HCT116 (cell line): Measurements from ENCODE around the gene MOK. TPM values are rescaled to one million over a fixed set of nuclear protein-coding genes. Genes with fewer than 3 reads are reported as not detected.

ENCODE experiments used
- ATAC-seq: fragments of 200-7000 bp; cut with Tn5 transposase; 2 replicates; pipeline ENCODE4 v1.9.1; 2020; ENCODE audit warnings: mild to moderate bottlenecking, moderate library complexity
- BruUV-seq: library from RNA; stranded (reverse); fragments of 400-500 nt; replicated peaks from 2 replicates; lab custom pipeline; 2021; lab: Mats Ljungman, UMichigan
- CTCF ChIA-PET: fragments of 300-600 bp; sonication (Branson Sonifier 250); formaldehyde crosslinking; loops from one replicate; lab custom pipeline; 2021; ENCODE audit warnings: antibody characterized with exemption; lab: Charles Lee
- POLR2A ChIA-PET: fragments of 300-600, 350-600 bp; sonication (Branson Sonifier 250); formaldehyde crosslinking; loops from one replicate; lab custom pipeline; 2021; ENCODE audit warnings: antibody characterized with exemption; lab: Charles Lee
- RAD21 ChIA-PET, 2 experiments: fragments of 300-600 bp; sonication (Branson Sonifier 250); formaldehyde crosslinking; loops; one replicate each; lab custom pipeline; 2023; ENCODE audit warnings: low total read pairs in 2 of 2; ENCODE audit not compliant: uncharacterized antibody in 2 of 2, unreplicated experiment in 2 of 2, low non-redundant PET in 1 of 2; lab: Charles Lee
- DNase-seq: peaks from one replicate; pipeline ENCODE4 v3.0.0-alpha.2; 2010; ENCODE audit warnings: low read depth, low spot score
- H2AFZ ChIP-seq: fragments of 200-600 bp; shearing (Covaris generic), sonication (generic); 2 replicates; pipeline ENCODE4 v1.6.1; 2017; ENCODE audit warnings: low read depth, mixed run types, mixed read lengths, antibody characterized with exemption, low read length; ENCODE audit not compliant: poor library complexity, severe bottlenecking
- H3K27ac ChIP-seq: 2 replicates; pipeline ENCODE4 v1.5.1; 2012; ENCODE audit warnings: low read depth, low read length
- H3K27me3 ChIP-seq: fragments of 200-600 bp; sonication (generic); 2 replicates; pipeline ENCODE4 v1.6.1; 2016; ENCODE audit warnings: mixed run types, low read length, mixed read lengths; ENCODE audit not compliant: insufficient read depth
- H3K36me3 ChIP-seq, 2 experiments: fragments of 200-500 bp in 1 of 2; fragments of 200-600 bp in 1 of 2; sonication (Bioruptor generic) in 1 of 2; sonication (generic) in 1 of 2; 2 replicates each; pipeline versions ENCODE4 v1.5.1 to v1.6.1; 2014 to 2016; ENCODE audit warnings: low read length in 2 of 2, inconsistent platforms in 1 of 2, mixed read lengths in 1 of 2, mixed run types in 1 of 2; ENCODE audit not compliant: insufficient read depth in 2 of 2, control insufficient read depth in 1 of 2
- H3K4me1 ChIP-seq, 2 experiments: fragments of 200-600 bp in 1 of 2; sonication (generic) in 1 of 2; 2 replicates each; pipeline versions ENCODE4 v1.5.1 to v1.6.1; 2012 to 2017; ENCODE audit warnings: low read length in 2 of 2, inconsistent platforms in 1 of 2, mild to moderate bottlenecking in 1 of 2, mixed read lengths in 1 of 2, mixed run types in 1 of 2, moderate library complexity in 1 of 2; ENCODE audit not compliant: insufficient read depth in 2 of 2, control insufficient read depth in 1 of 2
- H3K4me2 ChIP-seq: fragments of 200-600 bp; sonication (generic); 2 replicates; pipeline ENCODE4 v1.6.1; 2017; ENCODE audit warnings: mixed run types, low read length, mixed read lengths
- H3K4me3 ChIP-seq, 2 experiments: fragments of 200-600 bp in 1 of 2; sonication (generic) in 1 of 2; replicated peaks in 1 of 2; 2 replicates each; pipeline ENCODE4 v1.5.1; 2011 to 2016; ENCODE audit warnings: low read length in 2 of 2, control low read depth in 1 of 2, low read depth in 1 of 2, mild to moderate bottlenecking in 1 of 2, mixed read lengths in 1 of 2, mixed run types in 1 of 2
- H3K79me2 ChIP-seq: fragments of 200-600 bp; sonication (generic); 2 replicates; pipeline ENCODE4 v1.6.1; 2017; ENCODE audit warnings: mild to moderate bottlenecking, mixed run types, low read length, moderate library complexity, mixed read lengths; ENCODE audit not compliant: insufficient read depth
- H3K9ac ChIP-seq: fragments of 200-600 bp; sonication (generic); 2 replicates; pipeline ENCODE4 v1.6.1; 2016; ENCODE audit warnings: low read length, mixed read lengths
- H3K9me2 ChIP-seq: fragments of 200-600 bp; sonication (generic), shearing (Covaris generic); 2 replicates; pipeline ENCODE4 v1.6.1; 2017; ENCODE audit warnings: mixed run types, mild to moderate bottlenecking, moderate library complexity; ENCODE audit not compliant: insufficient read depth
- H3K9me3 ChIP-seq, 2 experiments: fragments of 200-500 bp in 1 of 2; fragments of 200-600 bp in 1 of 2; sonication (Bioruptor generic) in 1 of 2; sonication (generic) in 1 of 2; 2 replicates each; pipeline ENCODE4 v1.6.1; 2014 to 2017; ENCODE audit warnings: low read length in 2 of 2, mixed read lengths in 2 of 2, inconsistent platforms in 1 of 2, low read depth in 1 of 2, mild to moderate bottlenecking in 1 of 2, mixed run types in 1 of 2, moderate library complexity in 1 of 2; ENCODE audit not compliant: control insufficient read depth in 1 of 2, insufficient read depth in 1 of 2
- H4K20me1 ChIP-seq: fragments of 200-600 bp; sonication (generic), shearing (Covaris generic); 2 replicates; pipeline ENCODE4 v1.6.1; 2017; ENCODE audit warnings: mixed run types, mild to moderate bottlenecking, moderate library complexity; ENCODE audit not compliant: insufficient read depth
- CBX3 ChIP-seq: IDR thresholded peaks from 2 replicates; pipeline ENCODE4 v1.6.1; 2012; ENCODE audit warnings: low read depth
- CEBPB ChIP-seq: IDR thresholded peaks from 2 replicates; pipeline ENCODE4 v1.6.1; 2012; ENCODE audit warnings: low read depth
- EGR1 ChIP-seq: IDR thresholded peaks from 2 replicates; pipeline ENCODE4 v1.6.1; 2012; ENCODE audit warnings: low read depth
- ELF1 ChIP-seq: IDR thresholded peaks from 2 replicates; pipeline ENCODE4 v1.6.1; 2012; ENCODE audit warnings: low read depth, borderline replicate concordance
- EZH2 ChIP-seq: fragments of 200-600 bp; sonication (generic); IDR thresholded peaks from 2 replicates; pipeline ENCODE4 v1.6.1; 2017; ENCODE audit warnings: antibody characterized with exemption, mixed run types
- JUND ChIP-seq: IDR thresholded peaks from 2 replicates; pipeline ENCODE4 v1.6.1; 2012
- SIN3A ChIP-seq: IDR thresholded peaks from 2 replicates; pipeline ENCODE4 v1.6.1; 2012; ENCODE audit warnings: low read depth
- SRF ChIP-seq: IDR thresholded peaks from 2 replicates; pipeline ENCODE4 v1.6.1; 2012; ENCODE audit warnings: low read depth
- TCF7L2 ChIP-seq: IDR thresholded peaks from 2 replicates; pipeline ENCODE4 v1.7.0; 2011; ENCODE audit warnings: borderline replicate concordance, inconsistent platforms; ENCODE audit not compliant: insufficient read depth, insufficient read length; ENCODE audit errors: extremely low read depth
- YY1 ChIP-seq: IDR thresholded peaks from 2 replicates; pipeline ENCODE4 v1.6.1; 2011; ENCODE audit warnings: low read length, low read depth, moderate library complexity, mild to moderate bottlenecking; ENCODE audit not compliant: insufficient replicate concordance; ENCODE audit errors: extremely low read depth
- intact Hi-C: fragments of 100-400 bp; cut with micrococcal nuclease; formaldehyde crosslinking; loops from 2 replicates; pipeline ENCODE4 v1.10.0; 2022
- total RNA-seq: library from RNA; stranded (reverse); gene quantifications from one replicate; pipeline ENCODE4 v1.2.1, GENCODE V29; 2021; ENCODE audit not compliant: unreplicated experiment
- TF ChIP-seq, protein P1 (sequence below), 3 experiments: fragments of 200-600 bp in 1 of 3; sonication (generic) in 1 of 3; IDR thresholded peaks in 2 of 3; conservative IDR thresholded peaks in 1 of 3; 2 replicates each; pipeline ENCODE4 v1.5.1; 2012 to 2017; ENCODE audit warnings: low read depth in 2 of 3, low read length in 2 of 3, antibody characterized with exemption in 1 of 3, borderline replicate concordance in 1 of 3, control low read depth in 1 of 3, mild to moderate bottlenecking in 1 of 3, mixed read lengths in 1 of 3, mixed run types in 1 of 3, moderate library complexity in 1 of 3; ENCODE audit not compliant: insufficient read depth in 1 of 3
- TF ChIP-seq, protein P2 (sequence below): IDR thresholded peaks from 2 replicates; pipeline ENCODE4 v1.6.1; 2012
- TF ChIP-seq, protein P3 (sequence below): IDR thresholded peaks from 2 replicates; pipeline ENCODE4 v1.6.1; 2012
- TF ChIP-seq, protein P4 (sequence below): IDR thresholded peaks from 2 replicates; pipeline ENCODE4 v1.6.1; 2012; ENCODE audit warnings: low read depth

The MOK gene
- total RNA-seq, 1 experiment from 2014 or later, result 9.4 TPM

DNA sequence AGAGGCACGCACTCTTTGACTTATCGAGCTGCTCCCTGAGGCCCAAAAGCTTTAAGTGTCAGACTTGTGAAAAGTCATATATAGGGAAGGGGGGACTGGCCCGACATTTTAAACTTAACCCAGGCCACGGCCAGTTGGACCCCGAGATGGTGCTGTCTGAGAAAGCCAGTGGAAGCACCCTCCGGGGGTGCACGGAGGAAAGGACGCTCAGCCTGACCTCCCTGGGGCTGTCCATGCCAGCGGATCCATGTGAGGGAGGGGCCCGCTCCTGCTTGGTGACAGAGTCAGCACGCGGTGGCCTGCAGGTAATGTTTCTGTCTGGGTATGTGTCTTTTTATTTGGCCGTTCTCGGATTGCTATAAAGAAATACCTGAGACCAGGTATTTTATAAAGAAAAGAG is 21.6 kb upstream of the MOK start:
- ATAC-seq, result no peak

DNA sequence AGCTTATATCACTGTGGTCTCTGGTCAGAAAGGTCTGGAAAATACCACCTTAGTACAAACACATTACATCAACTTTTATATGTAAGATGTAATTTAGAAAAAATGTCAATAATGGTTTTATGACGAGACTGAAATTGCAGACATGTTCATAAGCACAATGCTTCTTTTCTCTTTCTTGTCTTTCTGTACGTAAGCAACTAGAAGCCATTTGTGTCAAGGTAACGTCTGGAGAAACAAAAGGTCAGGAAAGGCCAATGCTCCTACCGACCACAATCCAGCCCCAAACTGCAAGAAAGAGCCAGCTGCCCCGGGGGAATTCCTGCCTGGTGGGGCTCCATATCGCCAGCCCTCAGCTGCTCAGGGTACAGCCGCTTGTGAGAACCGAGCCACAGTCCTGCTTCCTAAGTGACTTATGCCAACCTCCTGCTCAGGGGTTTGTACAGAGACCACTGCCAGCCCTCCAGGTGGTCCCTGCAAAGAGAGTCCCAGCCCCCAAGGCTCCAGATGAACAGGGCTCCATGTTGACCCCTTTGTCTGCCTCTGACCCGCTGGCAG is 20.9 kb upstream of the MOK start:
- H3K36me3 ChIP-seq, result no peaks in the 10 kb centered on the region; a peak in 1 of 4 replicates
- no peaks in the 10 kb centered on the region for H3K27me3 ChIP-seq
- H3K27ac ChIP-seq, result no peak overlapping the region
- no peaks in the 10 kb centered on the region for H4K20me1 ChIP-seq
- H3K9me3 ChIP-seq, result no peaks in the 10 kb centered on the region
- no peak overlapping the region for H3K4me2 ChIP-seq
- no peaks in the 10 kb centered on the region for H3K9me2 ChIP-seq
- intact Hi-C loops, result no loop called here
- no peak overlapping the region for H2AFZ ChIP-seq
- CTCF ChIA-PET, result no interaction called here
- DNase-seq, result no peak
- H3K4me3 ChIP-seq, result no peak overlapping the region
- peaks cover 9% of the 10 kb centered on the region for H3K79me2 ChIP-seq
- H3K9ac ChIP-seq, result no peak overlapping the region
- POLR2A ChIA-PET, result no interaction called here
- RAD21 ChIA-PET, result no interaction called here
- H3K4me1 ChIP-seq, result peaks cover 3 to 15% of the 10 kb centered on the region in 2 experiments; a peak in 3 of 4 replicates
- no peak for ATAC-seq
- BruUV-seq, result no TSS peak
- TF ChIP-seq, protein P1, sequence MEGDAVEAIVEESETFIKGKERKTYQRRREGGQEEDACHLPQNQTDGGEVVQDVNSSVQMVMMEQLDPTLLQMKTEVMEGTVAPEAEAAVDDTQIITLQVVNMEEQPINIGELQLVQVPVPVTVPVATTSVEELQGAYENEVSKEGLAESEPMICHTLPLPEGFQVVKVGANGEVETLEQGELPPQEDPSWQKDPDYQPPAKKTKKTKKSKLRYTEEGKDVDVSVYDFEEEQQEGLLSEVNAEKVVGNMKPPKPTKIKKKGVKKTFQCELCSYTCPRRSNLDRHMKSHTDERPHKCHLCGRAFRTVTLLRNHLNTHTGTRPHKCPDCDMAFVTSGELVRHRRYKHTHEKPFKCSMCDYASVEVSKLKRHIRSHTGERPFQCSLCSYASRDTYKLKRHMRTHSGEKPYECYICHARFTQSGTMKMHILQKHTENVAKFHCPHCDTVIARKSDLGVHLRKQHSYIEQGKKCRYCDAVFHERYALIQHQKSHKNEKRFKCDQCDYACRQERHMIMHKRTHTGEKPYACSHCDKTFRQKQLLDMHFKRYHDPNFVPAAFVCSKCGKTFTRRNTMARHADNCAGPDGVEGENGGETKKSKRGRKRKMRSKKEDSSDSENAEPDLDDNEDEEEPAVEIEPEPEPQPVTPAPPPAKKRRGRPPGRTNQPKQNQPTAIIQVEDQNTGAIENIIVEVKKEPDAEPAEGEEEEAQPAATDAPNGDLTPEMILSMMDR (IDR thresholded peaks at IDR 0.05 in 2 of 3, conservative IDR thresholded peaks at IDR 0.05 in 1 of 3; ENCODE audit: borderline replicate concordance in 1 of 3, insufficient read depth in 1 of 3, low read depth in 2 of 3, low read length in 2 of 3), result no peak
- TF ChIP-seq CEBPB (no peak), EZH2 (no peak), TCF7L2 (no peak), YY1 (no peak), CBX3 (no peak), ELF1 (no peak), EGR1 (no peak), SRF (no peak), SIN3A (no peak), JUND (no peak)
- TF ChIP-seq, protein P2, sequence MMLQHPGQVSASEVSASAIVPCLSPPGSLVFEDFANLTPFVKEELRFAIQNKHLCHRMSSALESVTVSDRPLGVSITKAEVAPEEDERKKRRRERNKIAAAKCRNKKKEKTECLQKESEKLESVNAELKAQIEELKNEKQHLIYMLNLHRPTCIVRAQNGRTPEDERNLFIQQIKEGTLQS, result no peak
- TF ChIP-seq, protein P3, sequence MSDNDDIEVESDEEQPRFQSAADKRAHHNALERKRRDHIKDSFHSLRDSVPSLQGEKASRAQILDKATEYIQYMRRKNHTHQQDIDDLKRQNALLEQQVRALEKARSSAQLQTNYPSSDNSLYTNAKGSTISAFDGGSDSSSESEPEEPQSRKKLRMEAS, result no peak
- TF ChIP-seq, protein P4, sequence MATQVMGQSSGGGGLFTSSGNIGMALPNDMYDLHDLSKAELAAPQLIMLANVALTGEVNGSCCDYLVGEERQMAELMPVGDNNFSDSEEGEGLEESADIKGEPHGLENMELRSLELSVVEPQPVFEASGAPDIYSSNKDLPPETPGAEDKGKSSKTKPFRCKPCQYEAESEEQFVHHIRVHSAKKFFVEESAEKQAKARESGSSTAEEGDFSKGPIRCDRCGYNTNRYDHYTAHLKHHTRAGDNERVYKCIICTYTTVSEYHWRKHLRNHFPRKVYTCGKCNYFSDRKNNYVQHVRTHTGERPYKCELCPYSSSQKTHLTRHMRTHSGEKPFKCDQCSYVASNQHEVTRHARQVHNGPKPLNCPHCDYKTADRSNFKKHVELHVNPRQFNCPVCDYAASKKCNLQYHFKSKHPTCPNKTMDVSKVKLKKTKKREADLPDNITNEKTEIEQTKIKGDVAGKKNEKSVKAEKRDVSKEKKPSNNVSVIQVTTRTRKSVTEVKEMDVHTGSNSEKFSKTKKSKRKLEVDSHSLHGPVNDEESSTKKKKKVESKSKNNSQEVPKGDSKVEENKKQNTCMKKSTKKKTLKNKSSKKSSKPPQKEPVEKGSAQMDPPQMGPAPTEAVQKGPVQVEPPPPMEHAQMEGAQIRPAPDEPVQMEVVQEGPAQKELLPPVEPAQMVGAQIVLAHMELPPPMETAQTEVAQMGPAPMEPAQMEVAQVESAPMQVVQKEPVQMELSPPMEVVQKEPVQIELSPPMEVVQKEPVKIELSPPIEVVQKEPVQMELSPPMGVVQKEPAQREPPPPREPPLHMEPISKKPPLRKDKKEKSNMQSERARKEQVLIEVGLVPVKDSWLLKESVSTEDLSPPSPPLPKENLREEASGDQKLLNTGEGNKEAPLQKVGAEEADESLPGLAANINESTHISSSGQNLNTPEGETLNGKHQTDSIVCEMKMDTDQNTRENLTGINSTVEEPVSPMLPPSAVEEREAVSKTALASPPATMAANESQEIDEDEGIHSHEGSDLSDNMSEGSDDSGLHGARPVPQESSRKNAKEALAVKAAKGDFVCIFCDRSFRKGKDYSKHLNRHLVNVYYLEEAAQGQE, result no peak

More for the DNA sequence above, 21.6 kb upstream of the MOK start:
- Histone ChIP-seq H3K27me3 (no peaks in the 10 kb centered on the region), H3K9me2 (no peaks in the 10 kb centered on the region), H3K36me3 (peaks cover 0 to 2% of the 10 kb centered on the region in 2 experiments; a peak in 2 of 4 replicates), H2AFZ (no peak overlapping the region), H3K27ac (no peak overlapping the region), H4K20me1 (no peaks in the 10 kb centered on the region), H3K4me1 (peaks cover 0 to 8% of the 10 kb centered on the region in 2 experiments; a peak in 1 of 4 replicates), H3K9me3 (no peaks in the 10 kb centered on the region), H3K4me3 (no peak overlapping the region), H3K4me2 (no peak overlapping the region), H3K79me2 (peaks cover 4% of the 10 kb centered on the region; the same call in 1 of the 2 replicates), H3K9ac (no peak overlapping the region)
- RAD21 ChIA-PET, result no interaction called here
- CTCF ChIA-PET, result no interaction called here
- POLR2A ChIA-PET, result no interaction called here
- BruUV-seq, result no TSS peak
- DNase-seq, result no peak
- TF ChIP-seq EGR1 (no peak), CEBPB (no peak)
- intact Hi-C loops, result no loop called here
